T-cell (primary cell): ENCODE measurements around the gene PIK3CD. TPM values are rescaled to one million over a fixed set of nuclear protein-coding genes. Genes with fewer than 3 reads are reported as not detected.

ENCODE experiments used
- ATAC-seq, 4 experiments: fragments of 200-7000 bp in 3 of 4; fragments of 150-1000 bp in 1 of 4; cut with Tn5 transposase; replicated peaks in 1 of 4; 1 replicate in 3 of 4; 2 replicates in 1 of 4; pipeline ENCODE4 v1.10.0; 2021; ENCODE audit warnings: moderate library complexity in 3 of 4, mild to moderate bottlenecking in 2 of 4, moderate number of reproducible peaks in 1 of 4
- CTCF ChIA-PET, 2 donors: fragments of 300-600 bp; sonication (Branson Sonifier 250); formaldehyde crosslinking; loops; one replicate each; lab custom pipeline; 2022; ENCODE audit warnings: antibody characterized with exemption in 2 of 2; lab: Charles Lee
- POLR2A ChIA-PET, 2 donors: fragments of 300-600 bp; sonication (Branson Sonifier 250); formaldehyde crosslinking; loops; one replicate each; lab custom pipeline; 2022; ENCODE audit warnings: antibody characterized with exemption in 2 of 2; lab: Charles Lee
- DNase-seq, 35 experiments: peaks; one replicate each; pipeline versions ENCODE4 v3.0.0 to v3.0.0-alpha.2; 2013 to 2023
- H3K27ac ChIP-seq: one replicate; pipeline ENCODE4 v1.5.1; 2013; ENCODE audit warnings: low read length
- H3K27me3 ChIP-seq, 2 experiments: replicated peaks in 1 of 2; 1 replicate in 1 of 2; 2 replicates in 1 of 2; pipeline versions ENCODE4 v1.6.1 to v1.7.0; 2013; ENCODE audit warnings: low read length in 1 of 2, mixed read lengths in 1 of 2; ENCODE audit not compliant: control insufficient read depth in 2 of 2, insufficient read depth in 2 of 2; ENCODE audit errors: extremely low read depth in 1 of 2
- H3K36me3 ChIP-seq, 2 donors: 1 replicate in 1 of 2; 2 replicates in 1 of 2; pipeline versions ENCODE4 v1.6.1 to v1.7.0; 2013; ENCODE audit warnings: low read length in 1 of 2; ENCODE audit not compliant: control insufficient read depth in 2 of 2, insufficient read depth in 1 of 2; ENCODE audit errors: extremely low read depth in 1 of 2
- H3K4me1 ChIP-seq, 2 experiments: 1 replicate in 1 of 2; 2 replicates in 1 of 2; pipeline versions ENCODE4 v1.6.1 to v1.7.0; 2013; ENCODE audit warnings: low read length in 2 of 2, mixed read lengths in 1 of 2; ENCODE audit not compliant: insufficient read depth in 2 of 2, control insufficient read depth in 1 of 2; ENCODE audit errors: extremely low read depth in 1 of 2
- H3K4me3 ChIP-seq, 2 donors: 1 replicate in 1 of 2; 2 replicates in 1 of 2; pipeline versions ENCODE4 v1.5.1 to v1.7.0; 2013; ENCODE audit warnings: mild to moderate bottlenecking in 2 of 2, low read length in 1 of 2, moderate library complexity in 1 of 2; ENCODE audit not compliant: control insufficient read depth in 1 of 2; ENCODE audit errors: extremely low read depth in 1 of 2
- H3K9me3 ChIP-seq: 2 replicates; pipeline ENCODE4 v1.7.0; 2013
- H3K27ac Mint-ChIP-seq, 2 donors: one replicate each; pipeline ENCODE4 v1.8.0; 2020 to 2021; ENCODE audit warnings: mild to moderate bottlenecking in 2 of 2, mixed read lengths in 2 of 2
- H3K27me3 Mint-ChIP-seq, 2 donors: one replicate each; pipeline ENCODE4 v1.8.0; 2021 to 2022; ENCODE audit warnings: mixed read lengths in 2 of 2
- H3K36me3 Mint-ChIP-seq: one replicate; pipeline ENCODE4 v1.8.0; 2021; ENCODE audit warnings: mixed read lengths
- H3K4me1 Mint-ChIP-seq, 3 donors: one replicate each; pipeline ENCODE4 v1.8.0; 2020 to 2022; ENCODE audit warnings: mixed read lengths in 3 of 3, mild to moderate bottlenecking in 1 of 3
- H3K4me3 Mint-ChIP-seq, 3 donors: one replicate each; pipeline ENCODE4 v1.8.0; 2020 to 2022; ENCODE audit warnings: mild to moderate bottlenecking in 3 of 3, mixed read lengths in 3 of 3, moderate library complexity in 3 of 3
- H3K9me3 Mint-ChIP-seq, 3 donors: one replicate each; pipeline ENCODE4 v1.8.0; 2020 to 2022; ENCODE audit warnings: mixed read lengths in 3 of 3
- WGBS: methylation state at CpG from one replicate; pipeline ENCODE4 v1.1.5; 2013; ENCODE audit warnings: missing lambda C conversion rate; ENCODE audit not compliant: insufficient coverage; 5-methylcytosine and 5-hydroxymethylcytosine counted together
- total RNA-seq, 35 experiments: library from RNA in 6 of 35; stranded (reverse) in 6 of 35; fragments of 120-200 nt in 1 of 35; gene quantifications; one replicate each; pipeline versions ENCODE4 v1.2.1 to v1.2.4 and lab custom pipeline; 2013 to 2026

The PIK3CD gene
- total RNA-seq, 5 donors from 2014 or later (not counting 1 experiment from before 2014, with no cell fraction given): 246 to 313 (median 280) TPM

DNA sequence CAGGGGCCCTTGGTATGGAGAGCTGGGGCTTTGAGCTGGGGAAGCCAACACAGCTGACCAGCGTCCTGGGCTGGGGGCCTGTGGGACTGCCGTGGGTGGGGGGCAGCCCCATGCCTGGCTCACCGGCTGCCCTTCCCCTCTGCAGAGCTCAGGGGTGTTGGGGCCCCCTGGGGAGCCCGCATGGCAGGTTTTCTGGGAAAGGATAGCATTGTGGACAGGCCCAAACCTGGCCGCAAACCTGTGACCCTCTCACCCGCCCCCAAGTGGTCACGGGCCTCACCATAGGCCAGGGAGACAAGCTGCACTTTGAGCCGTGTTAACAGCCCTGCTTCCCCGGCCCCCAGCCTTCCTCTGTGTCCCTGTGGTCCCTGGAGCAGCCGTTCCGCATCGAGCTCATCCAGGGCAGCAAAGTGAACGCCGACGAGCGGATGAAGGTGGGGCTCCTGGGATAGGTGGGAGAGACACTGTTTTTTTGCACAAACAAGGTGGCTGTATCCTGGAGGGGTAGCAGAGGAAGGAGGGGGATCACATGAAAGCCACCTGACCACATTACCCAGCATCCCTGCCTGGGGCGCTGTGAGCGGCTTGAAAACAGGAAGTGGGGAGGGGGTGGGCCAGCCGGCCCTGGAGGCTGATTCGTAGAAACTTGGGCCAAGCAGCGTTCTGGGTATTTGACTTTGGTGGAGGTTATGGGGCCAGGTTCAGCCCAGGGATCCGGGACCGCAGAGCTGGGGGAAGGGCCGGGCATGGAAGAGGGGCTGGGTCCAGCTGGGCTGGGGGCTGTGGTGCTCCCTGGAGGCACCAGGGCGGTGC lies 65.9 kb downstream of the PIK3CD start:
- Mint-ChIP-seq H3K27ac (peak overlapping the region; percentile 100), H3K4me1 (peaks cover 55 to 80% (median 76%) of the 10 kb centered on the region in 3 donors), H3K36me3 (peaks cover 25% of the 10 kb centered on the region), H3K4me3 (peak overlapping the region; percentile 84 to 95 (median 94)), H3K27me3 (no peaks in the 10 kb centered on the region), H3K9me3 (no peaks in the 10 kb centered on the region)
- Histone ChIP-seq H3K9me3 (no peaks in the 10 kb centered on the region), H3K36me3 (peaks cover 17 to 73% of the 10 kb centered on the region in 2 donors), H3K27me3 (no peaks in the 10 kb centered on the region), H3K27ac (peak overlapping the region; percentile 75), H3K4me3 (peak overlapping the region; percentile 62 to 64), H3K4me1 (peaks cover 49 to 99% of the 10 kb centered on the region in 2 experiments)
- DNase-seq (peak; percentile 81 to 97 (median 92)), ATAC-seq (peak; percentile 77 to 84 (median 81))
- CTCF ChIA-PET: interaction anchor here (0.6 to 1.2 kb wide), 3 partner anchors 10 to 259 kb away, joined by 3 read pairs; no protein-coding TSS in a partner anchor
- 0% methylated on average over 20 of the region's 25 CpGs for WGBS
- POLR2A ChIA-PET: interaction anchor here (0.6 kb wide), 2 partner anchors 86 to 157 kb away, joined by 3 read pairs; no protein-coding TSS in a partner anchor

- CTCF ChIA-PET: no interaction called here
- peaks cover 22 to 78% of the 10 kb centered on the region in 2 donors for H3K36me3 ChIP-seq
- Mint-ChIP-seq H3K4me1 (peaks cover 47 to 79% (median 70%) of the 10 kb centered on the region in 3 donors), H3K27ac (peak overlapping the region; percentile 100), H3K27me3 (no peaks in the 10 kb centered on the region), H3K9me3 (no peaks in the 10 kb centered on the region), H3K36me3 (peaks cover 31% of the 10 kb centered on the region), H3K4me3 (peak overlapping the region; percentile 84 to 95 (median 94))
- peak overlapping the region; percentile 62 to 64 for H3K4me3 ChIP-seq
- ATAC-seq (no peak), DNase-seq (no peak)
- POLR2A ChIA-PET: interaction anchor here in 1 of 2 donors (0.6 kb wide), 1 partner anchor 87 kb away, joined by 3 read pairs; no protein-coding TSS in a partner anchor
- 33% methylated on average over 3 of the region's 10 CpGs for WGBS
- peaks cover 47 to 99% of the 10 kb centered on the region in 2 experiments for H3K4me1 ChIP-seq
- H3K27me3 ChIP-seq: no peaks in the 10 kb centered on the region
- H3K27ac ChIP-seq: peak overlapping the region; percentile 74
- H3K9me3 ChIP-seq: no peaks in the 10 kb centered on the region
These were observed 66.6 kb downstream of the PIK3CD start for GRCh38 chr1:9718006-9718680.

DNA sequence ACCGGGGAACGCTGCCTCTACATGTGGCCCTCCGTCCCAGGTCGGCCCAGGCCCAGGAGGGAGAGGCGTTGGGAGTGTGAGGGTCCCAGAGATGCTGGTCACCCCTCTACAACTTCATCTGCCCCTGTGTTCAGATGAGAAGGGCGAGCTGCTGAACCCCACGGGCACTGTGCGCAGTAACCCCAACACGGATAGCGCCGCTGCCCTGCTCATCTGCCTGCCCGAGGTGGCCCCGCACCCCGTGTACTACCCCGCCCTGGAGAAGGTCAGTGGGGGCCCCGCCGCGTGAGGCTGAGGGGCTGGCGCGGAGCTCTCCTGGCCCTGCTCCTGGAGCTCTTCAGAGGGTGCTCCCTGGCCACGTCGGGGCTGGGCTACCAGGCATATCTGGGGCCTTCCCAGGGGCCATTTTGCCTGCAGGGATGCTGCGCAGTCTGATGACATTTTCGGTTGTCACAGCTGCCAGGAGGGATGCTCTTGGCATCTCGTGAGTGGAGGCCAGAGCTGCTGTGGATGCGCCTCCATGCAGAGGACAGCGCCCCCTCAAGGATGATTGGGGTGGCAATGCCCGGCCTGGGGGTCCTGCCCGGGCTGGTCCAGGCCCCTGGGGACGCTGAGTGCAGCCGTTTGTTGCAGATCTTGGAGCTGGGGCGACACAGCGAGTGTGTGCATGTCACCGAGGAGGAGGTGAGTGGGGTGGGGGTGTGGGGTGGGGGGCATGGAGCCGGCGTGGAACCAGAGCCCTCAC lies 68.6 kb downstream of the PIK3CD start:
- Mint-ChIP-seq H3K36me3 (peaks cover 41% of the 10 kb centered on the region), H3K4me3 (peak overlapping the region in 1 of 3 donors; percentile 84), H3K9me3 (no peaks in the 10 kb centered on the region), H3K27me3 (no peaks in the 10 kb centered on the region), H3K4me1 (peaks cover 51 to 82% (median 72%) of the 10 kb centered on the region in 3 donors), H3K27ac (peak overlapping the region; percentile 100)
- Histone ChIP-seq H3K36me3 (peaks cover 33 to 85% of the 10 kb centered on the region in 2 donors), H3K4me1 (peaks cover 44 to 99% of the 10 kb centered on the region in 2 experiments), H3K9me3 (no peaks in the 10 kb centered on the region), H3K27me3 (no peaks in the 10 kb centered on the region), H3K27ac (peak overlapping the region; percentile 49), H3K4me3 (no peak overlapping the region)
- ATAC-seq: no peak
- POLR2A ChIA-PET: no interaction called here
- CTCF ChIA-PET: no interaction called here
- no peak for DNase-seq
- WGBS: 93% methylated on average over 24 of the region's 36 CpGs

DNA sequence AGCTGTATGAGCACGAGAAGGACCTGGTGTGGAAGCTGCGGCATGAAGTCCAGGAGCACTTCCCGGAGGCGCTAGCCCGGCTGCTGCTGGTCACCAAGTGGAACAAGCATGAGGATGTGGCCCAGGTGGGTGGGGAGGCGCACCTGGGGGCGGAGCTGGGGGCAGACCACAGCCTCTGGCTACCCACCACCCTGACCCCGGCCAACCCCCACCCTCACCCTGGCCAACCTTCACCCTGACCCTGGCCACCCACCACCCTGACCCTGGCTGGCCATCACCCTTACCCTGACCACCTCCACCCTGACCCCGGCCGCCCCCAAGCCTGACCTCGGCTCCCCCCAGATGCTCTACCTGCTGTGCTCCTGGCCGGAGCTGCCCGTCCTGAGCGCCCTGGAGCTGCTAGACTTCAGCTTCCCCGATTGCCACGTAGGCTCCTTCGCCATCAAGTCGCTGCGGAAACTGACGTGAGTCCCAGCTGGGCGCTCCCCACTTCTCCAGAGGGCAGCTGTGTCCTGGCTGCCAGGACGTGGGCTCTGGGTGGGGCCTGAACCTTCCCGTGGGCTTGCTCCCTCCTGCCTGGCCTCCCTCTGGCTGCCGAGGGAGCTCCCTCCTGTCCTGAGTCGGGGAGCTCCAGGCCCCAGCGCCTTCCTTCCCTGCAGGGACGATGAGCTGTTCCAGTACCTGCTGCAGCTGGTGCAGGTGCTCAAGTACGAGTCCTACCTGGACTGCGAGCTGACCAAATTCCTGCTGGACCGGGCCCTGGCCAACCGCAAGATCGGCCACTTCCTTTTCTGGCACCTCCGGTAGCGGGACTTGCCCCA lies 69.5 kb downstream of the PIK3CD start:
- Histone ChIP-seq H3K4me1 (peaks cover 43 to 99% of the 10 kb centered on the region in 2 experiments), H3K4me3 (no peak overlapping the region), H3K9me3 (no peaks in the 10 kb centered on the region), H3K27ac (peak overlapping the region; percentile 75), H3K36me3 (peaks cover 33 to 83% of the 10 kb centered on the region in 2 donors), H3K27me3 (no peaks in the 10 kb centered on the region)
- DNase-seq (no peak), ATAC-seq (no peak)
- 90% methylated on average over 28 of the region's 34 CpGs for WGBS
- CTCF ChIA-PET: interaction anchor here in 1 of 2 donors (0.8 to 1.5 kb wide), 2 partner anchors 69 to 92 kb away, joined by 3 to 7 read pairs; no protein-coding TSS in a partner anchor
- POLR2A ChIA-PET: no interaction called here
- Mint-ChIP-seq H3K4me3 (peak overlapping the region in 2 of 3 donors; percentile 9 to 84), H3K36me3 (peaks cover 39% of the 10 kb centered on the region), H3K9me3 (no peaks in the 10 kb centered on the region), H3K4me1 (peaks cover 46 to 78% (median 69%) of the 10 kb centered on the region in 3 donors), H3K27ac (peak overlapping the region; percentile 80 to 82), H3K27me3 (no peaks in the 10 kb centered on the region)

DNA sequence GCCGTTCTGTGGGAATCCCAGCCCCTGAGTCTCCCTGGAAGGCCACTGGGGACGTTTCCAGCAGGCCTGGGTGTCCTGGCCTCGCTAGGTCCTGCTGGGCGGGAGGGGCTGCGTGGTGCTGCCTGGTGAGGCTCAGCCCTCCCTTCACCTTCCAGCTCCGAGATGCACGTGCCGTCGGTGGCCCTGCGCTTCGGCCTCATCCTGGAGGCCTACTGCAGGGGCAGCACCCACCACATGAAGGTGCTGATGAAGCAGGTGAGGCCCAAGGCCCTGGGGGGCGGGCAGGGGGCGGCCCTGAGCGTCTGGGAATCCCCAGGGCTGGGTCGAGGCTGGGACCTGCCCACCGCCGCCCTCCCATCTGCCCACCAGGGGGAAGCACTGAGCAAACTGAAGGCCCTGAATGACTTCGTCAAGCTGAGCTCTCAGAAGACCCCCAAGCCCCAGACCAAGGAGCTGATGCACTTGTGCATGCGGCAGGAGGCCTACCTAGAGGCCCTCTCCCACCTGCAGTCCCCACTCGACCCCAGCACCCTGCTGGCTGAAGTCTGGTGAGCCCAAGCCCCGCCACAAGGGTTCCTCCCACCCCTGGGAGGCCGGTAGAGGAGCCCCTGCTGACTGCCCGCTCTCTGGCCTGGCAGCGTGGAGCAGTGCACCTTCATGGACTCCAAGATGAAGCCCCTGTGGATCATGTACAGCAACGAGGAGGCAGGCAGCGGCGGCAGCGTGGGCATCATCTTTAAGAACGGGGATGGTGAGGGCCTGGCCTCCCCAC lies 70.3 kb downstream of the PIK3CD start:
- peaks cover 35 to 80% of the 10 kb centered on the region in 2 donors for H3K36me3 ChIP-seq
- Mint-ChIP-seq H3K27me3 (no peaks in the 10 kb centered on the region), H3K4me3 (peak overlapping the region in 2 of 3 donors; percentile 28 to 70), H3K36me3 (peaks cover 40% of the 10 kb centered on the region), H3K9me3 (no peaks in the 10 kb centered on the region), H3K27ac (peak overlapping the region; percentile 80 to 82), H3K4me1 (peaks cover 49 to 79% (median 68%) of the 10 kb centered on the region in 3 donors)
- H3K4me3 ChIP-seq: no peak overlapping the region
- H3K9me3 ChIP-seq: no peaks in the 10 kb centered on the region
- H3K4me1 ChIP-seq: peaks cover 41 to 98% of the 10 kb centered on the region in 2 experiments
- DNase-seq (peak; percentile 59 to 91 (median 80)), ATAC-seq (peak; percentile 5 to 60 (median 16))
- CTCF ChIA-PET: interaction anchor here in 1 of 2 donors (0.7 to 1.5 kb wide), 3 partner anchors 28 to 93 kb away, joined by 3 to 7 read pairs (median 5); no protein-coding TSS in a partner anchor
- WGBS: 58% methylated on average over 24 of the region's 29 CpGs
- POLR2A ChIA-PET: no interaction called here
- H3K27me3 ChIP-seq: no peaks in the 10 kb centered on the region
- H3K27ac ChIP-seq: peak overlapping the region; percentile 75
